GM18508 (cell line): ENCODE data around the gene CHL1.
A peak's percentile ranks its signal among the peaks of the same experiment; 100 is the strongest.

Source experiments
- ATAC-seq: cut with Tn5 transposase; IDR thresholded peaks from one replicate; pipeline ENCODE4 v1.9.1; 2021; ENCODE audit warnings: moderate number of reproducible peaks; ENCODE audit not compliant: insufficient read depth, unreplicated experiment

Gene CHL1

GRCh38 chr3:212432-212831 is 15.9 kb downstream of the CHL1 start:
- peak; percentile 98 for ATAC-seq

- no peak for ATAC-seq
Measured at GRCh38 chr3:217099-217813, 20.7 kb downstream of the CHL1 start.

GRCh38 chr3:217948-218347 is 21.4 kb downstream of the CHL1 start:
- no peak for ATAC-seq

GRCh38 chr3:228442-229182 is 32.0 kb downstream of the CHL1 start:
- ATAC-seq: no peak

GRCh38 chr3:229183-229661 is 32.7 kb downstream of the CHL1 start:
- no peak for ATAC-seq

- no peak for ATAC-seq
Measured at GRCh38 chr3:236881-237280, 40.3 kb downstream of the CHL1 start.

- ATAC-seq: no peak
Measured at GRCh38 chr3:242602-243355, 46.2 kb downstream of the CHL1 start.

- no peak for ATAC-seq
Measured at GRCh38 chr3:243356-243725, 46.8 kb downstream of the CHL1 start.

GRCh38 chr3:244041-244440 is 47.5 kb downstream of the CHL1 start:
- ATAC-seq: no peak

- no peak for ATAC-seq
Measured at GRCh38 chr3:247916-248315, 51.4 kb downstream of the CHL1 start.

- no peak for ATAC-seq
Measured at GRCh38 chr3:248864-249520, 52.4 kb downstream of the CHL1 start.

GRCh38 chr3:249587-250262 is 53.2 kb downstream of the CHL1 start:
- no peak for ATAC-seq

GRCh38 chr3:256501-256900 is 59.9 kb downstream of the CHL1 start:
- no peak for ATAC-seq

GRCh38 chr3:257826-258225 is 61.3 kb downstream of the CHL1 start:
- ATAC-seq: no peak

- ATAC-seq: no peak
Measured at GRCh38 chr3:260898-261297, 64.3 kb downstream of the CHL1 start.

GRCh38 chr3:263393-263792 is 66.8 kb downstream of the CHL1 start:
- ATAC-seq: no peak

- no peak for ATAC-seq
Measured at GRCh38 chr3:264394-265156, 68.0 kb downstream of the CHL1 start.

GRCh38 chr3:267101-267500 is 70.5 kb downstream of the CHL1 start:
- no peak for ATAC-seq

- ATAC-seq: no peak
Measured at GRCh38 chr3:270688-271087, 74.1 kb downstream of the CHL1 start.
